ENCODE results near the gene ENPP7.

- TF ChIP-seq CTCF (IDR thresholded peaks at IDR 0.05) (no peak), POLR2A (IDR thresholded peaks at IDR 0.05) (no peak)
These were observed 12.9 kb downstream of the ENPP7 start for GRCh38 chr17:79743614-79744013.
